K562 (cell line): ENCODE measurements around the gene SMIM11. TPM values are rescaled to one million over a fixed set of nuclear protein-coding genes. Genes with fewer than 3 reads are reported as not detected.
A peak's percentile ranks its signal among the peaks of the same experiment; 100 is the strongest.
"Not testable (repeated sequence)": the region's sequence is repeated elsewhere in the genome, so short reads cannot be mapped to it uniquely, and the experiment has no call there.

Experiments used
- ATAC-seq: fragments of 200-7000 bp; cut with Tn5 transposase; 3 replicates; pipeline ENCODE4 v1.9.1; 2020; ENCODE audit warnings: moderate library complexity
- BruUV-seq: library from RNA; stranded (reverse); fragments of 400-500 nt; replicated peaks from 2 replicates; lab custom pipeline; 2021; lab: Mats Ljungman, UMichigan
- CTCF ChIA-PET: fragments of 300-600 bp; formaldehyde crosslinking; extraction: SDS; loops from one replicate; lab custom pipeline; 2021; ENCODE audit warnings: low intra/inter-chr PET ratio; lab: Yijun Ruan, JAX
- POLR2A ChIA-PET: fragments of 300-600, 350-650 bp; sonication (Branson Sonifier 250); formaldehyde crosslinking; extraction: SDS; loops from one replicate; lab custom pipeline; 2021; ENCODE audit warnings: antibody characterized with exemption, inconsistent platforms; lab: Yijun Ruan, JAX
- DNase-seq, 4 experiments: peaks; one replicate each; pipeline versions ENCODE4 v3.0.0 to v3.0.0-alpha.2; 2011 to 2018; ENCODE audit warnings: low spot score in 3 of 4, mixed read lengths in 3 of 4; ENCODE audit errors: extremely low read depth in 1 of 4
- FAIRE-seq: peaks from 2 replicates; lab custom pipeline; 2011; peaks lifted over from hg19 to GRCh38; lab: Jason Lieb, UNC
- H2AFZ ChIP-seq: 2 replicates; pipeline ENCODE4 v1.6.0; 2011; ENCODE audit warnings: low read depth, low read length, control low read depth, inconsistent platforms
- H3K27ac ChIP-seq: fragments of 200-600 bp; 3 replicates; pipeline ENCODE4 v1.8.0; 2011; ENCODE audit warnings: low read depth, mild to moderate bottlenecking, control low read depth, inconsistent platforms, low read length, moderate library complexity, mixed read lengths; ENCODE audit errors: extremely low read depth
- H3K27me3 ChIP-seq, 2 experiments: fragments of 300-600 bp in 1 of 2; 2 replicates in 1 of 2; 3 replicates in 1 of 2; pipeline versions ENCODE4 v1.6.0 to v1.8.0; 2011; ENCODE audit warnings: inconsistent platforms in 2 of 2, low read length in 2 of 2, mild to moderate bottlenecking in 1 of 2, mixed read lengths in 1 of 2, moderate library complexity in 1 of 2; ENCODE audit not compliant: control insufficient read depth in 2 of 2, insufficient read depth in 2 of 2
- H3K36me3 ChIP-seq: fragments of 300-600 bp; 3 replicates; pipeline ENCODE4 v1.8.0; 2011; ENCODE audit warnings: mild to moderate bottlenecking, low read length, inconsistent platforms; ENCODE audit not compliant: control insufficient read depth, insufficient read depth
- H3K4me1 ChIP-seq, 2 experiments: fragments of 200-600 bp in 1 of 2; replicated peaks in 1 of 2; 2 replicates in 1 of 2; 3 replicates in 1 of 2; pipeline versions ENCODE4 v1.5.1 to v1.8.0; 2011; ENCODE audit warnings: inconsistent platforms in 2 of 2, low read length in 2 of 2, mild to moderate bottlenecking in 1 of 2, mixed read lengths in 1 of 2, moderate library complexity in 1 of 2; ENCODE audit not compliant: control insufficient read depth in 2 of 2, insufficient read depth in 2 of 2
- H3K4me2 ChIP-seq: 2 replicates; pipeline ENCODE4 v1.6.1; 2011; ENCODE audit warnings: low read length, control low read depth, inconsistent platforms, mixed read lengths; ENCODE audit not compliant: insufficient read depth
- H3K4me3 ChIP-seq: fragments of 200-600 bp; sonication (generic), shearing (Covaris generic); 2 replicates; pipeline ENCODE4 v1.5.1; 2016; ENCODE audit warnings: control low read depth, inconsistent platforms
- H3K79me2 ChIP-seq: fragments of 200-600 bp; 3 replicates; pipeline ENCODE4 v1.8.0; 2011; ENCODE audit warnings: low read length, inconsistent platforms; ENCODE audit not compliant: control insufficient read depth, insufficient read depth
- H3K9ac ChIP-seq, 2 experiments: 2 replicates each; pipeline versions ENCODE4 v1.6.0 to v1.6.1; 2011; ENCODE audit warnings: low read depth in 2 of 2, low read length in 2 of 2, control low read depth in 1 of 2, inconsistent platforms in 1 of 2, mild to moderate bottlenecking in 1 of 2, mixed read lengths in 1 of 2; ENCODE audit not compliant: insufficient read depth in 1 of 2
- H3K9me1 ChIP-seq: one replicate; pipeline ENCODE4 v1.6.0; 2011; ENCODE audit warnings: inconsistent platforms, mild to moderate bottlenecking, low read length, moderate library complexity; ENCODE audit not compliant: control insufficient read depth, insufficient read depth
- H3K9me3 ChIP-seq: replicated peaks from 2 replicates; pipeline ENCODE4 v1.5.1; 2011; ENCODE audit warnings: low read depth, low read length, inconsistent platforms; ENCODE audit not compliant: control insufficient read depth, insufficient read depth
- H4K20me1 ChIP-seq: replicated peaks from 2 replicates; pipeline ENCODE4 v1.6.1; 2011; ENCODE audit warnings: low read length, inconsistent platforms, mixed read lengths; ENCODE audit not compliant: control insufficient read depth, insufficient read depth
- WGBS: fragments of 100-300 bp; shearing (Covaris generic); methylation state at CpG from one replicate; pipeline ENCODE4 v1.1.6; 2016; ENCODE audit warnings: low coverage, mixed read lengths; ENCODE audit not compliant: insufficient coverage; ENCODE audit errors: missing lambda C conversion rate; 5-methylcytosine and 5-hydroxymethylcytosine counted together
- in situ Hi-C: fragments of 300-500 bp; cut with MboI; formaldehyde crosslinking; loops from 4 replicates; pipeline ENCODE4 v1.15.0; 2018; ENCODE audit warnings: inconsistent platforms, mixed read lengths
- intact Hi-C: fragments of 100-400 bp; cut with micrococcal nuclease; formaldehyde crosslinking; loops from 2 replicates; pipeline ENCODE4 v1.14.2; 2022
- polyA plus RNA-seq, 8 experiments: library from polyadenylated mRNA; depleted of rRNA in 4 of 8; stranded (reverse) in 5 of 8; unstranded in 3 of 8; fragments of >200 nt; fragmentation: Nextera tagmentation in 2 of 8; fragmentation: Illumina TruSeq in 1 of 8; extraction: Ambion mirVana in 2 of 8; extraction: Trizol in 1 of 8; gene quantifications; 2 replicates each; pipeline versions ENCODE4 v1.2.1 to v1.2.3, GENCODE V29; 2011 to 2014; ENCODE audit warnings: inconsistent platforms in 1 of 8, missing spikeins in 1 of 8
- total RNA-seq, 7 experiments: library from RNA; depleted of rRNA in 6 of 7; stranded (reverse); fragments of >200 nt in 6 of 7; fragmentation: Illumina TruSeq in 2 of 7; extraction: Trizol in 2 of 7; gene quantifications; 2 replicates each; pipeline versions ENCODE4 v1.2.1 to v1.2.3, GENCODE V29; 2011 to 2021; ENCODE audit warnings: low replicate concordance in 1 of 7

Gene SMIM11
- total and polyA plus RNA-seq, 9 of the 15 experiments (the other 6 are each of a cell fraction or from before 2014, with no cell fraction given) = 3.9 to 113 (median 25.5) TPM

DNA sequence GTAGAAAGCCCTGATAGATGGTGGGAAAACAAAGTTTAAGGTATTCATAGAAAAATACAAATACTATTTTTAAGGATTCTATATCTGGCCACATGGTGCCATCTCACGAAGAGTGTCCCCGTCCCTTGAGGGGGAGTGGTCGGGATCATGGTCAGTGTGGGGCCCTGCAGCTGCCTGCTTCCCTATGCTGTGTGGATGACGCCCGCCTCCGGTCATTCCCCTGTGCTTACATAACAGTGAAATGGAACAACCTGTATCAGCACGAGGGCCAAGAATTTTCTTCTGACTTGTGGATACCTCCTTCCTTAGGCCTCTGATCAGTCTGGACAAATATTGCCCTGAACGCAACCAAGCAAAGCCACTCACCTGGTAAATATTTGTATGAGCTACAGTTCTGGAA is 52.0 kb downstream of the SMIM11 start:
- FAIRE-seq, CTCF ChIA-PET, H3K79me2 ChIP-seq, H3K9me3 ChIP-seq, H4K20me1 ChIP-seq, H3K36me3 ChIP-seq, DNase-seq, H3K4me3 ChIP-seq, H3K9ac ChIP-seq, POLR2A ChIA-PET, BruUV-seq, H3K27me3 ChIP-seq, in situ Hi-C loops, H2AFZ ChIP-seq, H3K9me1 ChIP-seq, H3K4me1 ChIP-seq, intact Hi-C loops, ATAC-seq, H3K27ac ChIP-seq, H3K4me2 ChIP-seq: not testable (repeated sequence)
- no CpG with 5 or more reads among the region's 8 CpGs for WGBS

DNA sequence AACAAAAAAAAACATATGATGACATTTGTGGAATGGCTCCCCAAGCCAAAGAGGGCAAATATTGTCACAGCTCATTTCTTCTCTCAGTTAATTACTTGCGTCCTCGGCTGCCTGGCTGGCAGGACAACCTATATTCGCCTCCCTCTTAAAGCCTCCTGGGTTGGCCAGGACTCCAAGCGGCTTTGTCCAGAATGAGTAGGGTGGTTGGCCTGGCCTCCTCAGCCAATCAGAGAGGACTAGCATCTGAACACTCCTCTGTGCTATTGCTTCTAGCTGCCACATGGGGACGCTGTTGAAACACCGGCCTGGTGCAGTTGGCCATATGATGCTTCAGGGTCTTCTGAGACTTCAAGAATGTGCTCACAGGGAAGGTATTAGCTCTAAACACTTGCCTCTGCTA is 53.1 kb downstream of the SMIM11 start:
- no CpG with 5 or more reads among the region's 6 CpGs for WGBS
- H4K20me1 ChIP-seq, CTCF ChIA-PET, in situ Hi-C loops, H3K27me3 ChIP-seq, H2AFZ ChIP-seq, H3K4me1 ChIP-seq, H3K9ac ChIP-seq, DNase-seq, H3K4me3 ChIP-seq, POLR2A ChIA-PET, intact Hi-C loops, H3K27ac ChIP-seq, H3K9me1 ChIP-seq, H3K4me2 ChIP-seq, H3K79me2 ChIP-seq, H3K9me3 ChIP-seq, BruUV-seq, H3K36me3 ChIP-seq: not testable (repeated sequence)
- FAIRE-seq (peak; percentile 26), ATAC-seq (peak; percentile 60; the same call in 2 of the 3 replicates)

DNA sequence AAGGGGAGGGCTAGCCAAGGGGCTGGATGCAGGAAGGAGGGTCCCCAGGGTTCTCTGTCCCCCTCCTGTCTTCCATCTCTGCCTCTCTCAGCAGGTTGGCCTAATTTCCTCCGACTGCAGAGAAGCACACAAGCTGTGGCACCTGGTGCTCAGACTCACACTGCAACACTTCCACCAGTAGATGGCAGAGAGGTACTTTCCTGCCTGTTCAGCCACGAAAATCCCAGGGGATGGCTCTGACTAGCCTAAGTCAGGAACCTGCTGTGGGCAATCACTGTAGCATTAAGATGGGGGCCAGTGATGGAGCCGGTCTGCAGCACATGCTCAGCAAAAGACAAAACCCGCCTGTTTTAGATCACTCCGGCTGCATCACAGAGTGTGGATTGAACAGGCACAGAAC is 54.4 kb downstream of the SMIM11 start:
- H3K9me1 ChIP-seq, H3K4me1 ChIP-seq, H3K27ac ChIP-seq, H3K36me3 ChIP-seq, H4K20me1 ChIP-seq, DNase-seq, in situ Hi-C loops, H3K9ac ChIP-seq, CTCF ChIA-PET, H2AFZ ChIP-seq, intact Hi-C loops, BruUV-seq, H3K79me2 ChIP-seq, H3K27me3 ChIP-seq, H3K4me2 ChIP-seq, H3K4me3 ChIP-seq, POLR2A ChIA-PET, H3K9me3 ChIP-seq, ATAC-seq: not testable (repeated sequence)
- WGBS = no CpG with 5 or more reads among the region's 5 CpGs
- peak; percentile 6 for FAIRE-seq
